NAMALWA (cell line): Measurements from ENCODE around the gene PDLIM1.

Experiments used
- DNase-seq: peaks from one replicate; pipeline ENCODE4 v3.0.0-alpha.2; 2015; ENCODE audit warnings: low spot score

Gene PDLIM1, protein sequence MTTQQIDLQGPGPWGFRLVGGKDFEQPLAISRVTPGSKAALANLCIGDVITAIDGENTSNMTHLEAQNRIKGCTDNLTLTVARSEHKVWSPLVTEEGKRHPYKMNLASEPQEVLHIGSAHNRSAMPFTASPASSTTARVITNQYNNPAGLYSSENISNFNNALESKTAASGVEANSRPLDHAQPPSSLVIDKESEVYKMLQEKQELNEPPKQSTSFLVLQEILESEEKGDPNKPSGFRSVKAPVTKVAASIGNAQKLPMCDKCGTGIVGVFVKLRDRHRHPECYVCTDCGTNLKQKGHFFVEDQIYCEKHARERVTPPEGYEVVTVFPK

DNA sequence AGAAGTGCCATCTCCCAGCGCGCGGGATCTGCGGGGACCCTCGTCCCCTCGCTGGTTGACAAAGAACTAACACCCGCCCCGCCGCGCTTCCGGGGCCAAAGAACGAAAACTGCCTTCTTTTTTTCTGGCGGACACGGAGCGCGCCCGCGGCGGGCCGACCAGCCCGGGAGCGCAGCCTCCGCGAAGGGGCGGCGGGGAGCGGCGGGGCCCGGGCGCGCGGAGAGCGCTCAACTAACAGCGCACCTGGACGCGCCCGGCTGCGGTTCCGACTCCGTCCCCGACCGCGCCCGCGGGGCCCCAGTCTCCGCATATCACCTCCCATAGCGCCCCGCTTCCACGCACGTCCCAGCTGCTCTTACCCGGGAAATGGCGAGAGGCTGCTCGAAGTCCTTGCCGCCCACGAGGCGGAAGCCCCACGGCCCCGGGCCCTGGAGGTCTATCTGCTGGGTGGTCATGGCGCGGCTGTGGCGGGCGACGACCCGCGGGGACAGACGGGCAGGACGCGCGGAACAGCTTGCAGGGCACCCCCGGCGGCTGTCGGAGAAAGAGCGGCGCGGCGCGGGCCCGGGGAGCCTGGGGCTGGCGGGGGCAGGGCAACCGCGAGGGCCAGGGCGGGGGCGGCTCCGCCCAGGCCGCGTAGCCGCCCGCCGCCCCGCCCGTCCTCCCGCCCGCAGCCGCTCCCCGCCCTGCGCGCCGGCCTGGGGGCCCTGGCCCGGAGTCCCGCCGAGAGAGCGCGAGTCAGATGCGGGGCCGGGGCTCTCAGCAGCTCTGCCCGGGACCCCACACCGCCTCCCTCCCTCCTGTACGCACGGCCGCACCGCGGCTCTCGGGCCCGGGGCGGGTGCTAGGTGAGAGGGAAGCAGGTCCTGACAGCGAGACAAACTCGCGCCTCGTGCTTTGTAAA is at the start of gene PDLIM1:
PDLIM1 (minus strand) TSS at position 543 of the 904 bp plus-strand sequence; CDS start at position 455, 88 bp downstream.
- peak; percentile 65 for DNase-seq

DNA sequence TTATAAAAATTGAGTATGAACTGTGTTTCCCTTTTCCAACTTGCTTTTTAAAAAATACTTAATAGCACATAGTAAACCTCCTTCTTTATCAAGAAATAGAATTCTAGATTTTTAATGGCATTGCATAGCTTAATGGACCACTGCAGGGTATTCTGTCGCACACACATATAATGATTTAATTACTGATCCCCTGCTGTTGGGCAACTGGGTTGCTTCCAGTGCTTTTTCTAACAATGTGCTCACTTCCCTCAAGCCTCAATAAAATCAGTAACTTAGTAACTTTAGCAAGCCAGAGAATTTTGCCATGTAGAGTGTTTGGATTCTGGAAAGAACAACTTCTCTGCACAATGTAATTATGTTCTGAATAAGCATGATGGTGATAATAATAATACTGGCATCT is 49.1 kb upstream of the PDLIM1 start:
- no peak for DNase-seq

- no peak for DNase-seq
Measured at GRCh38 chr10:95337423-95338160, 46.8 kb upstream of the PDLIM1 start.

DNA sequence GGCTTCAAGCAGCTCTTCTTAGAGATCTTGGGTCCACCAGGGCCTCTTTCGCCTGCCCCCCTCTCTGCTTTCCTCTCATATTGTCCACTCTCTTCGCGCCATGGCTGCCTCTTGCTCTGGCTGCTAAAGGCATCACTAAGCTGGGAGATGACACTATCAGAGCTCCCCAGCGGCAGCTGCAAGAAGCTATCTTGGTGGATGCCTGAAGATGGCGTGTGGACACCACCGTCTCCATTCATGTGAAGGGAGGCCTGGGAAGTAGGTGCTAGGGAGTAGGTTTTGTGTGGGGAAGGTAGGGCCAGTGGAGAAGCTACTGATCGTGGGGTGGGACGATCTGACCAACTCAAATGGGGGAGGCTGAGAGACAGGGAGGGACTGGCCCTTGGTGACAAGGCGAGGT is 45.9 kb upstream of the PDLIM1 start:
- no peak for DNase-seq

DNA sequence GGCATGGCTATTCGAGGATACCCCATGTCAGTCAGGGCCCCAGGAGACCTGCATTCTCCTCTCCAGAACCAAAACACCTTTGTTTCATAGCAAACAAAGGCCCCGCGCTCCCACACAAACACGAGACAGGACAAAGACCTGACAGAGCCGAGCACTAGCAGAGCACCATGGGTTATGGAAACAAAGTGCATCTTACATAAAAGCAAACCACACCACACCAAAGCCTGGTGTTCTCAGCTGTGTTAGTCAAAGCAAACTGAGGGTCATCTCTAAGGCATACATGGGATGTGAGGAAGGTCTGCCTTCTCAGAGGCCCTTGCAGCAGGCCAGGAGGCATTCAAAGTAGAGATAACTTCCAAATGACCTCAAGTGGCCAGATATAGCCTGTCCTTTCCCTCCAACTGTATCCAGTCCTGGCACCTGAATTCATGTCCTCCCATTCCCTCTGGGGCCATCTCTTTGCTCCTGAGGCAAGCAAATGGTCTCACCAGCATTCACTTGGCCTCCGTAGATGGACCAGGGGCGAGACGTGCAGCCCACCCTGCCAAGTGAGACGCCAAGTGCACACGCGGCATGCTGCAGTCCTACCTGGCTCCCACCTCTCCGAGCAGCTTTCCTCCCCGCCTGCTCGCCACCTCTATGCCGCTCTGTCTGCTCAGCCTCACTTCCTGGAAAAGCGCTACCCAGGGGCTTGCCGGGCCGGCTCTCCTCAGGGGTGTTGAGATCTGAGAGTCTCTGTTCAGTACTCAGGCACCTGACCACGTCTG is 45.3 kb upstream of the PDLIM1 start:
- no peak for DNase-seq

- no peak for DNase-seq
Measured at GRCh38 chr10:95334805-95335144, 44.0 kb upstream of the PDLIM1 start.

GRCh38 chr10:95333997-95334804 is 43.4 kb upstream of the PDLIM1 start:
- no peak for DNase-seq

DNA sequence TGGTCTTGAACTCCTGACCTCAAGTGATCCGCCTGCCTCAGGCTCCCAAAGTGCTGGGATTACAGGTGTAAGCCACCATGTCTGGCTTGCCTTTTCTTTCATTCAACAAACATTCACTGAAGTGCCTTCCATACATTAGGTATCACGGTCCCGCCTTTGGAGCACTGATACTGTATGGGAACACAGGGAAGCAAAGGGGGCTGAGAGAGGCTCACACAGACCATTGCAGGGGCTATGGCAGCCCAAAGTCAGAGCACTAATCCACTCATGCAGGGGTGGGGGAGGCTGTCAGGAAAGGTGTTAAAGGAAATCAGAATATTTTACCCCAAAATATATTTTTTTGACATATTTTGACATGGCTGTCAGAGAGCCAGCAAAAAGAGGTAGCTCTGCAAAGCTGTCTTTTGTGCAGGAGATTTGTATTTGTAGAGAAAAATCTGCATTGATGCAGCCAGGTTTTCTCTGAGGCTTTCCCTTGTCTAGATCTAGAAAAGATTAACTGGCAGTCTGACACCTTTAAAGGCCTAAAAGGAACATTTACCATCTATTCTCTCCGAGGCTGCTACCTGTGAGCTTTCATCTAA is 42.0 kb upstream of the PDLIM1 start:
- no peak for DNase-seq

DNA sequence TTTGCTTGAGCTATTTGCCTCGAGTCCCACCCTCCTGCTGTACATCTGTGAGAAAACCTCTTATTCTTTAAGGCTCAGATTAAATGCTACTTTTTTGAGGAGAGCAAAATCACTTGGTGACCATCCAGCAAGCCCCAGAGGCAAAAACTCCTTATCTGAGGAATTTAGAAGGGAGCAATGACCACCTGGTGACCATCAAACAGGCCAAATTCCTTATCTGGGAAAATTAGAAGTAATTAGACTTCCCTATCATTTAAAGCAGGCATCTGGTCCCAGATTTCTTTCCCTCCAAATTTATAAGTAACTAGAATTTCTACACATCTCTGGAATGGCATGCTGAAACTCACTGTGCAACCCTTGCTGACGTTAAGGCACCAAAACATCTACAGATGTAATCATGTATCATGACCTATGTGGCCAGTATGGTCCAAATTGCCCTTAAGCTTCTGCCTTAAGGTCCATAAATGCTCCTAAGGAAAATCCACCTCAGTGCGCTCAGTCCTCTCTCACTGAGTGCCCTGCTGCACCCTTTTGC is 40.9 kb upstream of the PDLIM1 start:
- no peak for DNase-seq

DNA sequence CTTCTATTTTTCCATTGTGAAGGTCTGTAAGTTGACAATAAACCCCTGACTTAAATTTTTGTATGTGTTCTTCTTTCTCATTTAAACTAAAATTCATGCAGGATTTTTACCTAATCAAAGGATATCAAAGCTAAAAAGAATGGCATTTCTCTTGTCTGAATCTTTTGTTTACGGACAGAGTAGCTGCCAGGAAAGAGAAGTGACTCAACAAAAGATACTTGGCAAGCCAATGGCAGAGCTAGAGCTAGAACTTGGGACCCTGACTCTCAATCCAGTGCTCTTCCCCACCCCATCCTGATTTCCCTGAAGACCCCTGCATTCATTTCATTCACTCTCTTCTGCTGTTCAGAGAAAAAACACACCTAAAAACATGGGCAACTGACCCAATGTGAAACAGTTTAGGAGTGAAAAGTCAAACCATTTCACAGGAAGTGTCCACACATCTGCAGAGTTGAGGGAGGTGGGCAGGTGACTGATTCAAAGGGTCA is 40.2 kb upstream of the PDLIM1 start:
- no peak for DNase-seq

- no peak for DNase-seq
Measured at GRCh38 chr10:95329296-95329695, 38.5 kb upstream of the PDLIM1 start.

GRCh38 chr10:95328013-95328412 is 37.2 kb upstream of the PDLIM1 start:
- no peak for DNase-seq

GRCh38 chr10:95327367-95327766 is 36.6 kb upstream of the PDLIM1 start:
- DNase-seq = no peak

GRCh38 chr10:95326396-95326795 is 35.6 kb upstream of the PDLIM1 start:
- DNase-seq = no peak

DNA sequence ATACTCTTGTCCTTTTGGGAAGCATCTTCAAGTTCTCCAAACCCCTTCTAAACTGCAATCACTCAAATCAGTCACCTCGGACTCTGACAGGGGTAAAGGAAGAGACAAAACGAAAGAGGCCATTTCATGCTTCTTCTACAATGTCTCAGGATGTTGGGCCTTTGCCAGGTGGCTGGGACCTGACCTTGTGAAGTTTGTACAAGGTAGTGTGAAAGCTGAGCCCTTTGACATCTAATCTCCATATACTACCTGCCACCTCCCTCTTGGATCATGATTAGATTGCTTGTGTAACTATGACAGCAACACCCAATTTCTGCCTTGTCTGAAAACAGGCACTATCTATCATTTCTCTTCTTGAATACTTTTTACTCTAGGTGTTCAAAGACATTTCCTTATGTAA is 35.1 kb upstream of the PDLIM1 start:
- DNase-seq = no peak

DNA sequence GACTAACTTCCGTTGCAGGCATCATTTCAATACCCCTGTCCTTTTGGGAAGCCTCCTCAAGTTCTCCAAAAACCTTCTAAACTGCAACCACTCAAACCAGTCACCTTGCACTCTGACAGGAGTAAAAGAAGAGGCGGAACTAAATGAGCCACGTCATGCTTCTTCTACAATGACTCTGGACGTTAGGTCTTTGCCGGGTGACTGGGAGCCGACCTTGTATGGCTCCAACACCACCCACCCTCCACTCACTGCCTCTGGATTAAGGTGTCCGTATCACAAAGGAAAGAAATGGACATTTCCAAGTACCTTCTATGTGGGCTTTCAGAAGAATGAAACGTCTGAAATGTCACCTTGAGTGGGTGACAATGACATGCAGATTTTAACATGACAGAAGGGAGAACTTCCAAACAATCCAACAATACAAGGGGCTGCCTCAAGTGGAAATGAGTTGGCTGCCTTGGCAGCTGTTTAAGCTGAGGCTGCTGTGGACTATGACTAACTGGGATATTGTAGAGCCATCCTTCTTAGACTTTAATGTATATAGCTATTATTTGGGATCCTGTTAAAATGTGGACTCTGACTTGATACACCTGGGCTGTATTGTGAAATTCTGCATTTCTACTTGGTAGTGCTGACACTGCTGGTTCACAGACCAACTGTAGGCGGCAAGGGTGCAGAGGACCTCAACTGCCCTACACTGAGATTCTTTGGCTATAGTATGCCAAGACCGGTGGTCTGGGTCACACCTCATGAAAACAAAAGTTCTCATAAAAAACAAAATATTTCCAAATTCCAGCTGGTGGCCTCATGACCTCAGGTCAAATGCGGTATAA is 33.8 kb upstream of the PDLIM1 start:
- DNase-seq = no peak

- DNase-seq = no peak
Measured at GRCh38 chr10:95321554-95322301, 30.9 kb upstream of the PDLIM1 start.

GRCh38 chr10:95319239-95319638 is 28.4 kb upstream of the PDLIM1 start:
- DNase-seq = no peak

- DNase-seq = no peak
Measured at GRCh38 chr10:95315509-95315908, 24.7 kb upstream of the PDLIM1 start.
